HEK293T (cell line): ENCODE results near the gene ADA.

ENCODE experiments used
- CTCF ChIA-PET: fragments of 350-600 bp; formaldehyde crosslinking; extraction: SDS; loops from one replicate; lab custom pipeline; 2021; ENCODE audit warnings: antibody characterized with exemption, inconsistent platforms; lab: Yijun Ruan, JAX
- POLR2A ChIA-PET: fragments of 350-600 bp; formaldehyde crosslinking; extraction: SDS; loops from one replicate; lab custom pipeline; 2020; ENCODE audit warnings: antibody characterized with exemption, inconsistent platforms; lab: Yijun Ruan, JAX
- DNase-seq: peaks from one replicate; pipeline ENCODE4 v3.0.0; 2012; ENCODE audit warnings: mixed read lengths; ENCODE audit errors: extremely low spot score
- ARNT ChIP-seq: fragments of 450-650 bp; IDR thresholded peaks from 2 replicates; pipeline ENCODE4 v1.6.1; 2017; ENCODE audit warnings: mild to moderate bottlenecking
- BHLHE40 ChIP-seq: fragments of 450-650 bp; IDR thresholded peaks from 2 replicates; pipeline ENCODE4 v1.6.1; 2016; ENCODE audit warnings: mild to moderate bottlenecking, moderate library complexity, borderline replicate concordance
- CTBP1 ChIP-seq: fragments of 450-650 bp; IDR thresholded peaks from 2 replicates; pipeline ENCODE4 v1.6.1; 2016; ENCODE audit warnings: borderline replicate concordance
- ELF4 ChIP-seq: fragments of 450-650 bp; IDR thresholded peaks from 2 replicates; pipeline ENCODE4 v1.6.1; 2017; ENCODE audit warnings: antibody characterized with exemption
- FOXA1 ChIP-seq: fragments of 450-650 bp; IDR thresholded peaks from 2 replicates; pipeline ENCODE4 v1.6.1; 2016; ENCODE audit warnings: mild to moderate bottlenecking
- FOXK2 ChIP-seq: fragments of 450-650 bp; IDR thresholded peaks from 2 replicates; pipeline ENCODE4 v1.6.1; 2016; ENCODE audit warnings: mild to moderate bottlenecking
- FOXM1 ChIP-seq: fragments of 450-650 bp; IDR thresholded peaks from 2 replicates; pipeline ENCODE4 v1.6.1; 2017; ENCODE audit warnings: mild to moderate bottlenecking, borderline replicate concordance
- HDGF ChIP-seq: fragments of 450-650 bp; IDR thresholded peaks from 2 replicates; pipeline ENCODE4 v1.6.1; 2017; ENCODE audit warnings: antibody characterized with exemption, borderline replicate concordance
- L3MBTL2 ChIP-seq: fragments of 450-650 bp; conservative IDR thresholded peaks from 2 replicates; pipeline ENCODE4 v1.6.1; 2016; ENCODE audit warnings: mild to moderate bottlenecking
- LEF1 ChIP-seq: fragments of 450-650 bp; IDR thresholded peaks from 2 replicates; pipeline ENCODE4 v1.6.1; 2017; ENCODE audit warnings: mild to moderate bottlenecking, borderline replicate concordance
- NFRKB ChIP-seq: fragments of 450-650 bp; IDR thresholded peaks from 2 replicates; pipeline ENCODE4 v1.6.1; 2016; ENCODE audit warnings: mild to moderate bottlenecking, moderate library complexity
- SP1 ChIP-seq: fragments of 450-650 bp; IDR thresholded peaks from 2 replicates; pipeline ENCODE4 v1.6.1; 2017
- SUZ12 ChIP-seq: fragments of 450-650 bp; IDR thresholded peaks from 2 replicates; pipeline ENCODE4 v1.6.1; 2016; ENCODE audit warnings: mild to moderate bottlenecking
- TARDBP ChIP-seq: fragments of 450-650 bp; IDR thresholded peaks from 2 replicates; pipeline ENCODE4 v1.6.1; 2016
- ZNF384 ChIP-seq: fragments of 450-650 bp; IDR thresholded peaks from 2 replicates; pipeline ENCODE4 v1.6.1; 2016
- TF ChIP-seq, protein P1 (sequence below): fragments of 450-650 bp; IDR thresholded peaks from 2 replicates; pipeline ENCODE4 v1.6.1; 2016

The ADA gene

DNA sequence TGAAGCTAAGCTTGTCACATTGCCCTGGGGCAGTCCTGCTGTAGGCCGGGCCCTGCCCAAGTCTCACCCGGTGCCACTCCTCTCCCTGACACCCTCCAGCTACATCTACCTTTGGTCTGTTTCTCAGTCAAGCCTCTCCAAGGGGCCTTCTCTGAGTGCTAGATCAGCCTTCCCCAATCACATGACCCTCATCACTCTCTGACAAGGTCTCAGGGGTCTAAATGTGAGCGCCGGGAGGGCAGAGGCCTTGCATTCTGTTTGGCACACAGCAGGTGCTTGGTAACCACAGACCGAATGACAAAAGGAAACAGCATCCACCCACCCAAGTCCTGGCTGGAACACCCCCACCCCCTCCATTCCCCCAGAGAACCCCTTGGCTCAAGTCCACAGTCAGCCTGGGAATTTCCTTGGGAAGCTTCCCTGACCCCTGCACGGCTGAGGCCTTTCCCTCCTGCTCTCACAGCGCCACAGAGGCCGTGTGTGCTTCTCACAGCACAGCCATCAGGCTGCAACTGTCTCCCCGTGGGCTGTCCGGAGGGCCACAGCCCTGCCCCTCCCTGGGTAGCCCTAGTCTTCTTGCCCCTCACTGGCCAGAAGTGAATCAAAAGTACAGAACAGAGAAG lies 36.2 kb downstream of the ADA start:
- ChIA-PET POLR2A (no interaction called here), CTCF (no interaction called here)
- DNase-seq = no peak
- no peak for TF ChIP-seq HDGF
- no peak for TF ChIP-seq ZNF384
- TF ChIP-seq ARNT = no peak
- TF ChIP-seq, protein P1, sequence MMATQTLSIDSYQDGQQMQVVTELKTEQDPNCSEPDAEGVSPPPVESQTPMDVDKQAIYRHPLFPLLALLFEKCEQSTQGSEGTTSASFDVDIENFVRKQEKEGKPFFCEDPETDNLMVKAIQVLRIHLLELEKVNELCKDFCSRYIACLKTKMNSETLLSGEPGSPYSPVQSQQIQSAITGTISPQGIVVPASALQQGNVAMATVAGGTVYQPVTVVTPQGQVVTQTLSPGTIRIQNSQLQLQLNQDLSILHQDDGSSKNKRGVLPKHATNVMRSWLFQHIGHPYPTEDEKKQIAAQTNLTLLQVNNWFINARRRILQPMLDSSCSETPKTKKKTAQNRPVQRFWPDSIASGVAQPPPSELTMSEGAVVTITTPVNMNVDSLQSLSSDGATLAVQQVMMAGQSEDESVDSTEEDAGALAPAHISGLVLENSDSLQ = no peak
- no peak for TF ChIP-seq TARDBP
- no peak for TF ChIP-seq FOXK2
- TF ChIP-seq L3MBTL2 = no peak
- TF ChIP-seq ELF4 = no peak
- no peak for TF ChIP-seq FOXM1

DNA sequence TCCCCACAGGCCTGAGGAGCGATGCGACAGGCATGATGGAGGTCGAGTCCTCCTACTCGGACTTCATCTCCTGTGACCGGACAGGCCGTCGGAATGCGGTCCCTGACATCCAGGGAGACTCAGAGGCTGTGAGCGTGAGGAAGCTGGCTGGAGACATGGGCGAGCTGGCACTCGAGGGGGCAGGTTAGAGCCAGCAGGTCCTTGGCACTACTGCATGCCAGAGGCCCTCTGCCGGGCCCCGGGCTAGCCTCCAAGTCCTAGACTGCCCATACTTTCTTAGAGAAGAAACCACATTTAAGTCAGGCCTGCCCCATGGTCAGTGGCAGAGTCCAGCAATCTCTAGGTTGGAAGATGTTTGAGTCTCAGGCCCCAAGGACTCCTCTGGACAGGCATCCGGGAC lies 37.0 kb downstream of the ADA start:
- POLR2A ChIA-PET = no interaction called here

DNA sequence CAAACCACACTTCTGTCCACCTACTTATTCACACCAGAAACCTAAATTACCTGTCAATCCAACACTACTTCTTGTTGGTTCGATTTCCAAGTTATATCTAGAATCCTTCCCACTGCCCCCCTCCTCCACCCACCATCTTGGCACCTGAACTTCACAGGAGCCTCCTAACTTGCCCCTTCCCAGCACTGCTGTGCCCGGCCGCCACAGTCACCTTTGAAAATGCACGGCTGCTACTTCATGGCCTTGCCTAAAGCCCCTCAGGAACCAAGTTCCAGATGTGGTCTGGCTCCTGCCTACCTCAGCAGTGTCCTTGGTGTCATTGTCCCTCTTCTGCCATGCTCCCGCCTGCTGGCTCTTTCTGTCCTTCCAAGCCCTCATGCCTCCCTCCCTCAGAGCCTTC lies 37.9 kb downstream of the ADA start:
- CTCF ChIA-PET = no interaction called here
- no peak for TF ChIP-seq ZNF384
- no peak for TF ChIP-seq FOXK2
- TF ChIP-seq, protein P1 = no peak
- no peak for TF ChIP-seq SUZ12
- no peak for TF ChIP-seq CTBP1
- TF ChIP-seq HDGF = no peak
- TF ChIP-seq ARNT = no peak
- no peak for TF ChIP-seq SP1
- no peak for TF ChIP-seq ELF4
- no peak for TF ChIP-seq L3MBTL2
- TF ChIP-seq FOXA1 = no peak
- TF ChIP-seq TARDBP = no peak
- no peak for TF ChIP-seq LEF1
- no peak for TF ChIP-seq NFRKB
- TF ChIP-seq BHLHE40 = no peak
- TF ChIP-seq FOXM1 = no peak
- POLR2A ChIA-PET = no interaction called here
- DNase-seq = no peak

More for the DNA sequence above, 37.0 kb downstream of the ADA start:
- TF ChIP-seq FOXM1 (no peak), HDGF (no peak), SUZ12 (no peak), SP1 (no peak), NFRKB (no peak)
- TF ChIP-seq, protein P1 = no peak
- CTCF ChIA-PET = no interaction called here
- no peak for DNase-seq

DNA sequence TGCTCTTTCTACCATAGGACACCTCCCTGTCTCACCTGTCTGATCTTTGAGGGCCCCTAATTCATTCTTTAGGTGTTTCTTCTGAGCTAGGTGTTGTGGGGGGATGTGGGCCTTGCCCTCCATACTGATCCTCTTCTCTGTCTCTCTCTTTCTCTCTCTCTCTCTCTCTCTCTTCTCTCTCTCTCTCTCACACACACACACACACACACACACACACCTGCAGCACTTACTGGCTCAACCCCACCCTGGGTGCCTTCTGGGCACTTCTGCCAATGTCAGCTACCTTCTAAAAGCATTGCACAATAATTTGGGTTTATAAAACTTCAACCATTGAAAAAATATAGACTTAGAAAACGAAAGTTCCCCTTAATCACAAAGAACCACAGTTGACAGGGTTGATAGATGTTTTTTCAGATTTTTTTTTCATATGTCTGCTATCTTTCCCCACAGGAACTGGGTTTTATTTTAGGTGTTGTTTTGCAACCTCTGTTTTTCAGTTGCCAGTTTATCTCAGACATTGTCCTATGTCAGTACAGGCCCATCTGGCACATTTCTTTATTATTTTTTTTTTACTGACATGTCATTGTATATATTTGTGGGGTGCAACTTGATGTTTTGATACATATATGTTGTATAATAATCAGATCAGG lies 41.1 kb downstream of the ADA start:
- ChIA-PET CTCF (interaction anchor here (0.6 to 1.1 kb wide), 8 partner anchors 26 to 403 kb away, joined by 3 to 6 read pairs (median 4); partner anchors contain the start of gene TTPAL), POLR2A (interaction anchor here (1.3 to 1.7 kb wide), 2 partner anchors 35 to 135 kb away, joined by 4 to 8 read pairs; partner anchors contain the start of gene TTPAL)
- DNase-seq = no peak
- TF ChIP-seq FOXM1 (no peak), BHLHE40 (no peak), ELF4 (no peak), SP1 (no peak)

DNA sequence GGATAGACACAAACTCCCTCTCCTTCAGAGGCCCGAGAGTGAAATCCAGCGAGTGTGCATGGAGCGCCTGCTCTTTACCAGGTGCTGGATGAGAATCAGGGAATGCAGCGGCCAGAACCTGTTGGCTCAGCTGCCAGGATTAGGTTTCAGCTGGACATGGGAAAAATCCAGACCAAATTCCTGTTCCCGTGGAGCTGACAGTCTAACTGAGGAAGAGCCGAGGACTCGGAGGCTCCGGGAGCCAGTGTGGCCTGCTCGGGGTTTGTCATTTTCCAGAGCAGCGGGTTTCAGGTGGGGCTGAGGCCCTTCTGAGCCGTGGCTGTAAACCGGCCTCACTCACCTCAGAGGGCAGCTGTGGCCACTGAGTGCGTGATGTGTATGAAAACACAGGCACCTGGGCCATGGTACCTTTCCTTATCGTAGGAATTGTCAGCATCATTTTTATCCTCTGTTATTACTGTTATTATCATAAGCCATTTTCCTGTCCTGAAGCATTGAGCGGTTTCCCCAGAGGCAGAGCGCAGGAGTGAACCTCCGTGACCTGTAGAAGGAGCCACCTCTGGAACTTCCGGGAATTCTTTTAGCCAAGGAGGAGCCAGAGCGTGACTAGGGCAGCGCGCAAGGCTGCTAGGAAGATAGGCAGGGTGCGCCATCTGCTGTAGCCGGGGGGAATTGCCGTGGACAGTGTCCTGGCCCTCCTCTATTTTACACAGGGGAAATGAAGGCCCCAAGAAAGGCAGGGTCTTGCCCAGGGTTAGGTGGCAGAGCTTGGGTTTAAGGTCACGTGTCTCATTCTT lies 41.8 kb downstream of the ADA start:
- POLR2A ChIA-PET = interaction anchor here (1.3 to 1.7 kb wide), 2 partner anchors 34 to 134 kb away, joined by 4 to 8 read pairs; partner anchors contain the start of gene TTPAL
- TF ChIP-seq FOXM1 (no peak), CTBP1 (no peak), FOXA1 (no peak), ZNF384 (no peak), ELF4 (peak; percentile 60)
- CTCF ChIA-PET = interaction anchor here (0.6 to 1.1 kb wide), 8 partner anchors 26 to 403 kb away, joined by 3 to 6 read pairs (median 4); partner anchors contain the start of genes SERINC3 and TTPAL
- DNase-seq = peak; percentile 87

DNA sequence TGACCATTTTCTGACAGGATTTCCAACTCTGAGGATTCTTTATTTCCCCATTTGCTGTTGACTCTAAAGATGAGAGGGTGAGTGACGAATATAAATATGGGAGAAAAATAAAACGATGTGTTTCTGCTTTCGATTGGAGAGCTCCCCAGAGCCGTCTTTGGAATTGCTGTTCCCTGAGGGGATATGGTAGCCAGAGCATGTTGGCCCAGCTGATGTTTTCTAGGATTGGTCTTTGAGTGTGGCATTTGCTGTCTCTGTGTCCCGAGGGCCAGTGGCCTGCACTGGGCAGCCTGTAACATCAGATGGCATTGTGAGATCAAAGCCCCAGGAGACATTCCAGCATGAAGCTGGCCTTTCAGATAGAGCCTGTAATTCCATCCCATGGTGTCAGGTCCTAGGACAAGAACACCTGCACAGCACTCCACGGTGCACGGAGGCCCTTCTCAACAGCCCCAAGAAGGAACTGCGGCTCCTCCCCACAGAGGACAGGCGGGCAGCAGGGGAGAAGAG lies 42.4 kb downstream of the ADA start:
- TF ChIP-seq BHLHE40 (no peak), HDGF (no peak), ARNT (no peak), FOXM1 (no peak), NFRKB (no peak), FOXA1 (no peak)
- TF ChIP-seq, protein P1 = no peak
- CTCF ChIA-PET = interaction anchor here (1.0 kb wide), 1 partner anchor 87 kb away, joined by 3 read pairs; the partner anchor contains the start of gene SERINC3
- DNase-seq = no peak
- POLR2A ChIA-PET = interaction anchor here (1.7 kb wide), 1 partner anchor 34 kb away, joined by 4 read pairs; no protein-coding TSS in a partner anchor
